SHP77 (cell line): ENCODE data around the gene PCP2.
A peak's percentile ranks its signal among the peaks of the same experiment; 100 is the strongest.

ENCODE experiments used
- DNase-seq, 2 experiments: peaks; one replicate each; lab custom pipeline; 2025; lab: John Stamatoyannopoulos, UW

Gene PCP2

GRCh38 chr19:7633698-7634097 is at the start of gene PCP2:
Gene PCP2, minus strand, starts transcription at chr19:7633719. Its CDS starts 262 bp downstream, at chr19:7633457.
- DNase-seq: peak in 1 of 2 experiments; percentile 7

GRCh38 chr19:7682175-7682855 is 48.8 kb upstream of the PCP2 start:
- DNase-seq: no peak

- DNase-seq: peak; percentile 42 to 71
Measured at GRCh38 chr19:7681340-7682174, 48.0 kb upstream of the PCP2 start.

GRCh38 chr19:7680606-7681339 is 47.3 kb upstream of the PCP2 start, which contains the start of gene TRAPPC5:
Gene TRAPPC5, plus strand, starts transcription at chr19:7680833. Its CDS starts 1,421 bp downstream, at chr19:7682254.
- DNase-seq: peak; percentile 59 to 80

- DNase-seq: peak in 1 of 2 experiments; percentile 31
Measured at GRCh38 chr19:7679771-7680605, 46.5 kb upstream of the PCP2 start.

- DNase-seq: peak; percentile 27 to 54
Measured at GRCh38 chr19:7678971-7679751, 45.6 kb upstream of the PCP2 start.

GRCh38 chr19:7677669-7678311 is 44.3 kb upstream of the PCP2 start:
- no peak for DNase-seq

- DNase-seq: no peak
Measured at GRCh38 chr19:7676854-7677253, 43.3 kb upstream of the PCP2 start, which contains the start of gene MCEMP1. Gene MCEMP1, plus strand, starts transcription at chr19:7677090. Its CDS starts 31 bp downstream, at chr19:7677121.

GRCh38 chr19:7676376-7676775 is 42.9 kb upstream of the PCP2 start:
- no peak for DNase-seq

GRCh38 chr19:7674010-7675005 is 40.8 kb upstream of the PCP2 start:
- peak; percentile 36 to 42 for DNase-seq

- no peak for DNase-seq
Measured at GRCh38 chr19:7672522-7672921, 39.0 kb upstream of the PCP2 start.

GRCh38 chr19:7670790-7671189 is 37.3 kb upstream of the PCP2 start:
- no peak for DNase-seq

- no peak for DNase-seq
Measured at GRCh38 chr19:7670150-7670783, 36.7 kb upstream of the PCP2 start.

- DNase-seq: no peak
Measured at GRCh38 chr19:7669641-7670040, 36.1 kb upstream of the PCP2 start.

GRCh38 chr19:7668842-7669241 is 35.3 kb upstream of the PCP2 start, which contains the start of gene RETN:
Gene RETN, plus strand, starts transcription at chr19:7669049. Its CDS starts 278 bp downstream, at chr19:7669327.
- DNase-seq: no peak

- DNase-seq: no peak
Measured at GRCh38 chr19:7665076-7665475, 31.6 kb upstream of the PCP2 start.

- no peak for DNase-seq
Measured at GRCh38 chr19:7663706-7664105, 30.2 kb upstream of the PCP2 start.

- DNase-seq: no peak
Measured at GRCh38 chr19:7662657-7663056, 29.1 kb upstream of the PCP2 start.
